GM10248 (cell line): ENCODE measurements around the gene ODAPH.

Experiments
- CTCF ChIA-PET: fragments of 300-600 bp; sonication (Branson Sonifier 250); formaldehyde crosslinking; extraction: SDS; loops from one replicate; lab custom pipeline; 2021; ENCODE audit warnings: antibody characterized with exemption; lab: Yijun Ruan, JAX
- POLR2A ChIA-PET: fragments of 350-650 bp; sonication (Branson Sonifier 250); formaldehyde crosslinking; extraction: SDS; loops from one replicate; lab custom pipeline; 2020; ENCODE audit warnings: antibody characterized with exemption; lab: Yijun Ruan, JAX
- DNase-seq: peaks from one replicate; pipeline ENCODE4 v3.0.0; 2012; ENCODE audit errors: extremely low spot score
- TF ChIP-seq, protein P1 (sequence below): IDR thresholded peaks from 2 replicates; pipeline ENCODE4 v1.5.1; 2012; ENCODE audit warnings: mild to moderate bottlenecking, low read depth; ENCODE audit errors: extremely low read depth, missing control alignments, control extremely low read depth

ODAPH gene

DNA sequence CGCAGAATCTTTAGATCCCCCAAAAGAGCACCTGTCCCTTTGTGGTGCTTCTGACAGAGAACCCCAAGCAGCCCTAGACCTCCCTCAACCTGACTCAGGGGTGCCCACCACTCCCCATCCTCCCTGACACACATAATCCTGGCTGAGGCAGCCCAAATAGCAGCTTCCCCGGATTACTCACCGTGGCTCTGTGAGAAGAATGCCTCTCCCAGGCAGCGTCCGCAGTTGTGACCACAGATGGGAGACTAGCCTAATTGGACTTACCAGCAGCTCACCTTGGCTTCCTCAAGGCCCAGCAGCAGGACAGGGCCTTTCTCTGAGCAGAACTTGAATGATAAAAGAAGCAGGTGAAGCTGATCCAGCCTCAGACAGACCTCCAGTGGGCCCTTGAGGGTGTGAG lies 10.3 kb upstream of the ODAPH start:
- POLR2A ChIA-PET: no interaction called here
- CTCF ChIA-PET: interaction anchor here (2.0 kb wide), 1 partner anchor 30 kb away, joined by 5 read pairs; no protein-coding TSS in a partner anchor
- DNase-seq: no peak
- TF ChIP-seq, protein P1, sequence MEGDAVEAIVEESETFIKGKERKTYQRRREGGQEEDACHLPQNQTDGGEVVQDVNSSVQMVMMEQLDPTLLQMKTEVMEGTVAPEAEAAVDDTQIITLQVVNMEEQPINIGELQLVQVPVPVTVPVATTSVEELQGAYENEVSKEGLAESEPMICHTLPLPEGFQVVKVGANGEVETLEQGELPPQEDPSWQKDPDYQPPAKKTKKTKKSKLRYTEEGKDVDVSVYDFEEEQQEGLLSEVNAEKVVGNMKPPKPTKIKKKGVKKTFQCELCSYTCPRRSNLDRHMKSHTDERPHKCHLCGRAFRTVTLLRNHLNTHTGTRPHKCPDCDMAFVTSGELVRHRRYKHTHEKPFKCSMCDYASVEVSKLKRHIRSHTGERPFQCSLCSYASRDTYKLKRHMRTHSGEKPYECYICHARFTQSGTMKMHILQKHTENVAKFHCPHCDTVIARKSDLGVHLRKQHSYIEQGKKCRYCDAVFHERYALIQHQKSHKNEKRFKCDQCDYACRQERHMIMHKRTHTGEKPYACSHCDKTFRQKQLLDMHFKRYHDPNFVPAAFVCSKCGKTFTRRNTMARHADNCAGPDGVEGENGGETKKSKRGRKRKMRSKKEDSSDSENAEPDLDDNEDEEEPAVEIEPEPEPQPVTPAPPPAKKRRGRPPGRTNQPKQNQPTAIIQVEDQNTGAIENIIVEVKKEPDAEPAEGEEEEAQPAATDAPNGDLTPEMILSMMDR: no peak

DNA sequence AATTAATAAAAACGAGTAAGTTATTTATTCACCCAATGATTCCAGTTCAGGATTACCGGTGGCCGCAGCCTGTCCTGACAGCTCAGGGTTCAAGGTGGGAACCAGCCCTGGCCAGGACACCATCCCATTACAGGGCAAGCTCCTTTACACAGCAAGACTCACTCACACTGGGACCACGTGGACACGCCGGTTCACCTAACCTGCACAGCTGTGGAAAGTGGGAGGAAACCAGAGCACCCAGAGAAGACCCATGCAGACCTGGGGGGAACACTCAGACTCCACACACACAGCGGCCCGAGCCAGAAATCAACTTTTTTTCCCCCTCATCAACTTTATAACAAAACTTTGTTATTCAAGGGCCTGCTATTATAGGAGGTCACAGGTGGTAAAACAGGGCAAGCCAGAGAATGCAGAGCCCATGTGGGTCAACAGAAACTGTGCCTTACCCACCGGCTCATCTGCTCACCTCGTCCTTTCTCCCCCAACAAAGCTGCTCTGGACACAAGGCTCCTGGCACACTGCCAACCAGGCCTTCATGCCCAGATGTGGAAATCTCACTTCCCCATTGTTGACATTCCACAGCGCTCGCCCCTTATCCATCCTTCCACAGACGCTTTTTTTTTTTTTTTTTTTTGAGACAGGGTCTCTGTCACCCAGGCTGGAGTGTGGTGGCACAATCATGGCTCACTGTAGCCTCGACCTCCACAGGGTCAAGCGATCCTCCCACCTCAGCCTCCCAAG lies 8.0 kb upstream of the ODAPH start:
- CTCF ChIA-PET: interaction anchor here (1.4 kb wide), 1 partner anchor 9 kb away, joined by 7 read pairs; the partner anchor contains the start of gene ODAPH
- POLR2A ChIA-PET: interaction anchor here (0.7 kb wide), 1 partner anchor 1163 kb away, joined by 8 read pairs; no protein-coding TSS in a partner anchor
- no peak for DNase-seq
- TF ChIP-seq, protein P1: no peak

DNA sequence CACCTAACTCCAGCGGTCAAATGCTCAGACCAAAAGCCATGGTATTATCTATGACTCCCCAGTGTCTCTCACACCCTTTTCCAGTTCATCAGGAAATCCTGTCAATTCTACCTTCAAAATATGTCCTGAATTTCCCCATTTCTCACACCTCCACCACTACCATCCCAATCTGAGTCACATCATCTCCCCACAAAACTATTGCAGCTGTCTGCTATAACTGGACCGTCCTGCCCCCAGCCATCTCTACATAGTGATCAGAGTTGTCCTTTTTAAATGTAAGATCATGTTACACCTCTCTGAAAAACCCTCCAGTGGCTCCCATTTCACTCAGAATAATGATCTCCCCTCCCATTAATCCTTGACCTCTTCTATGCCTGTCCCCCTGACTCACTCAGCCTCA lies 6.8 kb upstream of the ODAPH start:
- CTCF ChIA-PET: interaction anchor here (0.8 kb wide), 1 partner anchor 9 kb away, joined by 3 read pairs; no protein-coding TSS in a partner anchor
- POLR2A ChIA-PET: no interaction called here

DNA sequence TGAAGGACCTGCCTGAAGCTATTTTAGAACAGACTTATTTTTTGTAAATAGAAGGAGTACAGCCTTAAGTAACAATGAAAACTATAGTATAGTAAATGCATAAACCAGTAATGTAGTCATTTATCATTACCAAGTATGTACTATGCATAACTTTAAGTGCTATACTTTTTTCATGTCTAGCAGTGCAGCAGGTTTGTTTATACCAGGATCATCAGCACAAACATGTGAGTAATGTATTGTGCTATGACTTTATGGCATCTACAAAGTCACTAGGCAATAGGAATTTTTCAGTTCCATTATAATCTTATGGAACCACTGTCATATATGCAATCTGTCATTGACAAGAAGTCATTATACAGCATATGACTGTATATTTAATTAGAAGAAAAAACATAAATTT lies 3.4 kb upstream of the ODAPH start:
- TF ChIP-seq, protein P1: no peak
- ChIA-PET POLR2A (no interaction called here), CTCF (no interaction called here)
- DNase-seq: no peak

More for the DNA sequence above, 6.8 kb upstream of the ODAPH start:
- TF ChIP-seq, protein P1: no peak
- no peak for DNase-seq

DNA sequence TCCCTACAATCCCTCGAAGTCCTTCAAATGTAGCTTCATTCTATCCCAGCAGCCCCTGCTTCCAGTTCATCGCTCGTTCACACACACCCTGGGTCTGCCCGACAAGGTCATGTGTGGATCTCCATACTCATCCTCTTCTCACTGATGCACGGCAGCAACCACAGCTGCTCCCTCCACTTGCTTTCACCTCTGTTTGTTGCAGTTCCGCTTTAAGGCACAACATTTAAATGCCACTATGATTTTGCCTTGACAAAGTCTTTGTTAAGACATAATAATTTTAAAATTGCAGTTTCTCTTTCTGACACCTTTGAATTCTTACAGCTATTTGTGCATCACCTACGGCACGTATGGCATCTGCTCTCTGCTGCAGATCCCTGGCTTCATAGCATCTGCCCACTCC lies 1.8 kb downstream of the ODAPH start:
- DNase-seq: no peak
- ChIA-PET CTCF (interaction anchor here (1.2 kb wide), 1 partner anchor 10 kb away, joined by 4 read pairs; no protein-coding TSS in a partner anchor), POLR2A (no interaction called here)
- TF ChIP-seq, protein P1: no peak

DNA sequence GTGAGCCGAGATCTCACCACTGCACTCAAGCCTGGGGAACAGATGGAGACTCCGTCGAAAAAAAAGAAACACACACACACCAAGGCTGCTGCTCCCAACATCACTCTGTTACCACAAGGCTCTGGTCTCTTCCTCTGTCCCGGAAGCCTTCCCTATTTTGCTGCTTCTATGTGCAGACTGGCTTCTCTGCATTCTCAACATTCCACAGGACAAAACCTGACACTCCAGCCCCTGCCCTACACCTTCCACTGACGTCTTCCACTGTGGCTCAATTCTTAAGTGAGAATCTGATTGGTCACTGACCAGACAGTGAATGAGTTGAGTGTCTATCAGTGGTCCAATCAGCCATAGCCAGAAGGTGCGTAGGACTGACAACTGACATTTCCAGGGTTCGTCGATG lies 5.9 kb downstream of the ODAPH start:
- DNase-seq: no peak
- CTCF ChIA-PET: no interaction called here
- TF ChIP-seq, protein P1: no peak
- POLR2A ChIA-PET: no interaction called here
